ENCODE data around the gene POMT2. TPM values are rescaled to one million over a fixed set of nuclear protein-coding genes. Genes with fewer than 3 reads are reported as not detected.

The POMT2 gene
- 1 to 10 TPM in 5 of 6 donors, under 1 TPM in 1; 0.94 to 4.1 (median 3.0) TPM for polyA plus RNA-seq (ENCODE audit: low read depth in 6 of 6)

GRCh38 chr14:77320238-77320935 is at the start of gene POMT2:
POMT2 (minus strand) TSS chr14:77320883; CDS start chr14:77320681, 202 bp downstream.
- H3K9me3 Mint-ChIP-seq: no peaks in the 10 kb centered on the region
- DNase-seq (peak; percentile 96), ATAC-seq (ENCODE audit: low read depth in 2 of 2) (peak; percentile 65 to 66)
- H3K4me1 Mint-ChIP-seq: peaks cover 16 to 25% (median 18%) of the 10 kb centered on the region in 3 donors
- H3K27ac Mint-ChIP-seq: peak within 1 kb of the TSS; percentile 96 to 100 (median 99)
- H3K27me3 Mint-ChIP-seq: no peaks in the 10 kb centered on the region
- no peaks in the 10 kb centered on the region for H3K36me3 Mint-ChIP-seq
- H3K4me3 Mint-ChIP-seq: peak within 1 kb of the TSS; percentile 91 to 99 (median 99)

GRCh38 chr14:77369285-77369684 is 48.6 kb upstream of the POMT2 start:
- ATAC-seq (ENCODE audit: low read depth in 2 of 2) (no peak), DNase-seq (no peak)
- Mint-ChIP-seq H3K4me1 (peaks cover 51 to 80% (median 63%) of the 10 kb centered on the region in 3 donors), H3K36me3 (peaks cover 0 to 5% of the 10 kb centered on the region in 2 donors), H3K27me3 (no peaks in the 10 kb centered on the region), H3K27ac (peak overlapping the region in 3 of 6 donors; percentile 26 to 86 (median 38)), H3K9me3 (no peaks in the 10 kb centered on the region), H3K4me3 (no peak overlapping the region)

- peak overlapping the region in 2 of 6 donors; percentile 21 to 37 for H3K27ac Mint-ChIP-seq
- peaks cover 0 to 2% (median 0%) of the 10 kb centered on the region in 7 donors for H3K9me3 Mint-ChIP-seq
- peaks cover 0 to 5% of the 10 kb centered on the region in 2 donors for H3K36me3 Mint-ChIP-seq
- peaks cover 52 to 78% (median 69%) of the 10 kb centered on the region in 3 donors for H3K4me1 Mint-ChIP-seq
- no peak for ATAC-seq (ENCODE audit: low read depth in 2 of 2)
- H3K4me3 Mint-ChIP-seq: no peak overlapping the region
- no peaks in the 10 kb centered on the region for H3K27me3 Mint-ChIP-seq
- DNase-seq: no peak
Measured at GRCh38 chr14:77364146-77364545, 43.5 kb upstream of the POMT2 start.

- peaks cover 42 to 60% (median 57%) of the 10 kb centered on the region in 3 donors for H3K4me1 Mint-ChIP-seq
- no peak overlapping the region for H3K27ac Mint-ChIP-seq
- H3K27me3 Mint-ChIP-seq: no peaks in the 10 kb centered on the region
- peaks cover 0 to 6% of the 10 kb centered on the region in 2 donors for H3K36me3 Mint-ChIP-seq
- ATAC-seq (ENCODE audit: low read depth in 2 of 2) (no peak), DNase-seq (no peak)
- no peak overlapping the region for H3K4me3 Mint-ChIP-seq
- H3K9me3 Mint-ChIP-seq: peaks cover 0 to 2% (median 0%) of the 10 kb centered on the region in 7 donors
Measured at GRCh38 chr14:77359626-77360025, 38.9 kb upstream of the POMT2 start.

GRCh38 chr14:77356899-77357298 is 36.2 kb upstream of the POMT2 start:
- H3K27me3 Mint-ChIP-seq: no peaks in the 10 kb centered on the region
- H3K4me1 Mint-ChIP-seq: peaks cover 29 to 45% (median 45%) of the 10 kb centered on the region in 3 donors

GRCh38 chr14:77355811-77356210 is 35.1 kb upstream of the POMT2 start:
- H3K27ac Mint-ChIP-seq: peak overlapping the region in 1 of 6 donors; percentile 9
- peaks cover 22 to 36% (median 34%) of the 10 kb centered on the region in 3 donors for H3K4me1 Mint-ChIP-seq
- H3K27me3 Mint-ChIP-seq: no peaks in the 10 kb centered on the region

More at GRCh38 chr14:77356899-77357298, 36.2 kb upstream of the POMT2 start:
- DNase-seq (no peak), ATAC-seq (ENCODE audit: low read depth in 2 of 2) (no peak)
- H3K36me3 Mint-ChIP-seq: peaks cover 0 to 4% of the 10 kb centered on the region in 2 donors
- H3K4me3 Mint-ChIP-seq: no peak overlapping the region
- H3K27ac Mint-ChIP-seq: no peak overlapping the region
- peaks cover 0 to 2% (median 0%) of the 10 kb centered on the region in 7 donors for H3K9me3 Mint-ChIP-seq

GRCh38 chr14:77353469-77354141 is 32.9 kb upstream of the POMT2 start:
- Mint-ChIP-seq H3K27me3 (no peaks in the 10 kb centered on the region), H3K9me3 (no peaks in the 10 kb centered on the region), H3K36me3 (peaks cover 10 to 18% of the 10 kb centered on the region in 2 donors), H3K4me3 (no peak overlapping the region), H3K27ac (peak overlapping the region in 5 of 6 donors; percentile 11 to 85 (median 56)), H3K4me1 (peaks cover 19 to 28% (median 24%) of the 10 kb centered on the region in 3 donors)
- no peak for ATAC-seq (ENCODE audit: low read depth in 2 of 2)
- no peak for DNase-seq

More at GRCh38 chr14:77355811-77356210, 35.1 kb upstream of the POMT2 start:
- ATAC-seq (ENCODE audit: low read depth in 2 of 2): no peak
- no peak overlapping the region for H3K4me3 Mint-ChIP-seq
- peaks cover 0 to 4% of the 10 kb centered on the region in 2 donors for H3K36me3 Mint-ChIP-seq
- no peaks in the 10 kb centered on the region for H3K9me3 Mint-ChIP-seq
- no peak for DNase-seq

- Mint-ChIP-seq H3K36me3 (peaks cover 22 to 26% of the 10 kb centered on the region in 2 donors), H3K9me3 (no peaks in the 10 kb centered on the region), H3K4me1 (peaks cover 9 to 31% (median 17%) of the 10 kb centered on the region in 3 donors), H3K27ac (peak overlapping the region; percentile 10 to 87 (median 68)), H3K27me3 (no peaks in the 10 kb centered on the region), H3K4me3 (peak overlapping the region in 1 of 8 donors; percentile 6)
- DNase-seq (peak; percentile 15), ATAC-seq (ENCODE audit: low read depth in 2 of 2) (peak; percentile 75 to 87)
Measured at GRCh38 chr14:77347751-77348150, 27.1 kb upstream of the POMT2 start.

- H3K9me3 Mint-ChIP-seq: no peaks in the 10 kb centered on the region
- H3K27ac Mint-ChIP-seq: peak overlapping the region in 2 of 6 donors; percentile 15 to 18
- H3K27me3 Mint-ChIP-seq: no peaks in the 10 kb centered on the region
- ATAC-seq (ENCODE audit: low read depth in 2 of 2): no peak
- peaks cover 24 to 32% of the 10 kb centered on the region in 2 donors for H3K36me3 Mint-ChIP-seq
- H3K4me3 Mint-ChIP-seq: peak overlapping the region in 1 of 8 donors; percentile 54
- no peak for DNase-seq
- peaks cover 9 to 31% (median 17%) of the 10 kb centered on the region in 3 donors for H3K4me1 Mint-ChIP-seq
Measured at GRCh38 chr14:77346495-77346894, 25.8 kb upstream of the POMT2 start.

GRCh38 chr14:77344377-77344996 is 23.8 kb upstream of the POMT2 start:
- H3K9me3 Mint-ChIP-seq: no peaks in the 10 kb centered on the region
- no peaks in the 10 kb centered on the region for H3K27me3 Mint-ChIP-seq
- peaks cover 9 to 29% (median 15%) of the 10 kb centered on the region in 3 donors for H3K4me1 Mint-ChIP-seq
- peaks cover 28 to 29% of the 10 kb centered on the region in 2 donors for H3K36me3 Mint-ChIP-seq
- DNase-seq (no peak), ATAC-seq (ENCODE audit: low read depth in 2 of 2) (no peak)
- peak overlapping the region in 3 of 6 donors; percentile 6 to 83 (median 12) for H3K27ac Mint-ChIP-seq
- no peak overlapping the region for H3K4me3 Mint-ChIP-seq

- Mint-ChIP-seq H3K27me3 (no peaks in the 10 kb centered on the region), H3K4me1 (peaks cover 9 to 24% (median 11%) of the 10 kb centered on the region in 3 donors), H3K27ac (peak overlapping the region in 4 of 6 donors; percentile 6 to 83 (median 36)), H3K9me3 (no peaks in the 10 kb centered on the region), H3K4me3 (no peak overlapping the region), H3K36me3 (peaks cover 23 to 28% of the 10 kb centered on the region in 2 donors)
- no peak for ATAC-seq (ENCODE audit: low read depth in 2 of 2)
- no peak for DNase-seq
Measured at GRCh38 chr14:77343662-77344061, 23.0 kb upstream of the POMT2 start.

GRCh38 chr14:77342726-77343397 is 22.2 kb upstream of the POMT2 start:
- DNase-seq (no peak), ATAC-seq (ENCODE audit: low read depth in 2 of 2) (no peak)
- peaks cover 23 to 32% of the 10 kb centered on the region in 2 donors for H3K36me3 Mint-ChIP-seq
- H3K27me3 Mint-ChIP-seq: no peaks in the 10 kb centered on the region
- H3K4me3 Mint-ChIP-seq: no peak overlapping the region
- peak overlapping the region in 2 of 6 donors; percentile 6 to 48 for H3K27ac Mint-ChIP-seq
- H3K9me3 Mint-ChIP-seq: no peaks in the 10 kb centered on the region
- H3K4me1 Mint-ChIP-seq: peaks cover 9 to 16% (median 10%) of the 10 kb centered on the region in 3 donors

Measured in naive B cell (primary cell).